Pancreas (tissue), 10 donors: ENCODE results near the gene NDRG2. TPM values are rescaled to one million over a fixed set of nuclear protein-coding genes. Genes with fewer than 3 reads are reported as not detected.

Experiments used
- ATAC-seq, 4 donors: fragments of 200-7000 bp; cut with Tn5 transposase; one replicate each; pipeline versions ENCODE4 v1.8.0 to v1.9.1; 2020; ENCODE audit warnings: mild to moderate bottlenecking in 4 of 4, moderate library complexity in 4 of 4
- DNase-seq, 6 donors: peaks; one replicate each; pipeline ENCODE4 v3.0.0-alpha.2; 2020
- FAIRE-seq: peaks from 2 replicates; lab custom pipeline; 2012; peaks lifted over from hg19 to GRCh38; lab: Jason Lieb, UNC
- H3K27ac ChIP-seq, 4 donors: fragments of 200-600 bp; sonication (generic); 1 replicate in 3 of 4; 2 replicates in 1 of 4; pipeline versions ENCODE4 v1.5.0 to v1.8.0; 2020
- H3K27me3 ChIP-seq, 4 donors: fragments of 200-600 bp; one replicate each; pipeline ENCODE4 v1.8.0; 2021
- H3K36me3 ChIP-seq, 3 donors: fragments of 200-600 bp; sonication (generic) in 1 of 3; one replicate each; pipeline versions ENCODE4 v1.5.0 to v1.8.0; 2020 to 2021
- H3K4me1 ChIP-seq, 3 donors: fragments of 200-600 bp; one replicate each; pipeline ENCODE4 v1.8.0; 2021
- H3K4me3 ChIP-seq, 4 donors: fragments of 200-600 bp; sonication (generic) in 2 of 4; one replicate each; pipeline versions ENCODE4 v1.5.0 to v1.8.0; 2020 to 2021
- H3K9me3 ChIP-seq, 4 donors: fragments of 200-600 bp; one replicate each; pipeline ENCODE4 v1.8.0; 2021
- CTCF ChIP-seq, 4 donors: fragments of 200-600 bp; sonication (generic) in 3 of 4; IDR thresholded peaks; one replicate each; pipeline versions ENCODE4 v1.5.0 to v1.8.0; 2021; ENCODE audit warnings: antibody characterized with exemption in 4 of 4
- WGBS, 2 donors: extraction: QIAGEN DNeasy Blood & Tissue Kit; methylation state at CpG; one replicate each; pipeline ENCODE4 v1.1.7; 2013; 5-methylcytosine and 5-hydroxymethylcytosine counted together
- intact Hi-C, 3 donors: fragments of 100-400 bp; cut with DNase I; formaldehyde crosslinking; loops; one replicate each; pipeline versions ENCODE4 v1.11.1 to v1.14.2; 2022
- polyA plus RNA-seq, 2 donors: library from polyadenylated mRNA; stranded (reverse); fragments of 200-250 nt; gene quantifications; one replicate each; pipeline ENCODE4 v1.2.3, GENCODE V29; 2013
- total RNA-seq, 6 donors: library from RNA; stranded (reverse); fragmentation: NEBNext Ultra II Directional in 4 of 6; extraction: Animal tissue kit (Norgen Biotek cat#: 25700) in 4 of 6; gene quantifications; one replicate each; pipeline versions ENCODE4 v1.2.1 to v1.2.4, GENCODE V29; 2021 to 2023
- donor health status: healthy with polysubstance abuse.
- donor health status: DM: no; HTN: no; CAD: no; lungs with moderate emphysema.
- donor health status: DM: no; HTN: no; CAD: no.
- donor health status: control.
- donor health status: control.
- donor health status: Bipolar disorder and iron deficiency.
- donor health status: DM: yes; HTN: yes; CAD: no.
- donor health status: DM: no; HTN: no; CAD: no.
- donor health status: DM: no; HTN: no; CAD: no.
- donor health status: DM: yes; HTN: yes; CAD: no.

NDRG2 gene
- total and polyA plus RNA-seq, 8 donors = 37.5 to 159 (median 59.6) TPM

DNA sequence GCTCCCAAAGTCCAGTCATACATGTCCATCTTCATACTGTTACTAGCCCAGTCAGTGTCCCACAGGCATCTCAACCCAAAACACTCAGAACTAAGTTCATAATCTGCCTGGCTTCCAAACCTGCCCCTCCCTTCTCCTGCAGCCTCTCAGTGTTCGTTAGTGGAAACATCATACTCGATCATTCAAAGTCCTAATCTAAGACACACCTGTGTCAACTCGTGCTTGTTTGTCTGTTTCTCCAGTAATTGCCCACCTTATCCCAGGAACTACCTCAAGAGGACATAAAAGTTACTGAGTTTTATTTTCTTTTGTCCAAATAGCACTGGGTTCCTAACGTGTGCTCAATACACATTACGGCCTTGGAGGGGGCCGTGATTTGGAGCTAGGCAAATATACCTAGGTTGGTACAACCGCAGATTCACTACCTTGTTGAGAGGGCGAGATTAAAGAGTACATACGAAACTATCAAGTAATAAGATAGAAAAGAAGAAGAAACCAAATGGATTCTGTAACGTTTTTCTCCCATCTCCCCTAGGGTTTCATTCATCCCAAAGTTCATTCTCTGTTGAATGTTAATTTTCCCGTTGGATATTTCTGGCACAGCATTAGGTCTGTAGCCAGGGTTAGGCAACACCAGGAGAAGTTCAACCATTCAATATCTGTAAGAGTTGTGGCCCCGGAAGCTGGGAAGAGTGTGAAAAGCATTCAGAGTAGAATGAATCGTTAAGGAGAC is 35.9 kb upstream of the NDRG2 start:
- no peak for DNase-seq
- Histone ChIP-seq H3K27me3 (no peaks in the 10 kb centered on the region), H3K27ac (peak overlapping the region in 1 of 4 donors; percentile 0), H3K9me3 (no peaks in the 10 kb centered on the region), H3K4me3 (no peak overlapping the region), H3K36me3 (no peaks in the 10 kb centered on the region), H3K4me1 (peaks cover 0 to 8% (median 7%) of the 10 kb centered on the region in 3 donors)
- ATAC-seq = peak in 3 of 4 donors; percentile 26 to 66 (median 30)
- intact Hi-C loops = no loop called here
- no peak for FAIRE-seq
- 25 to 31% methylated on average over 13 of the region's 13 CpGs for WGBS, 2 donors
- TF ChIP-seq CTCF (IDR thresholded peaks at IDR 0.05) = no peak

- no peak overlapping the region for H3K4me3 ChIP-seq
- H3K27me3 ChIP-seq = no peaks in the 10 kb centered on the region
- DNase-seq (no peak), ATAC-seq (no peak), FAIRE-seq (no peak)
- peaks cover 6 to 16% (median 15%) of the 10 kb centered on the region in 3 donors for H3K4me1 ChIP-seq
- H3K9me3 ChIP-seq = no peaks in the 10 kb centered on the region
- intact Hi-C loops = no loop called here
- WGBS, 2 donors = 78 to 80% methylated on average over 8 of the region's 8 CpGs
- H3K36me3 ChIP-seq = no peaks in the 10 kb centered on the region
- TF ChIP-seq CTCF (IDR thresholded peaks at IDR 0.05) = no peak
- H3K27ac ChIP-seq = no peak overlapping the region
These were observed 35.2 kb upstream of the NDRG2 start for GRCh38 chr14:21059842-21060613.

- H3K4me3 ChIP-seq = no peak overlapping the region
- no peak for TF ChIP-seq CTCF (IDR thresholded peaks at IDR 0.05)
- H3K36me3 ChIP-seq = no peaks in the 10 kb centered on the region
- H3K27me3 ChIP-seq = no peaks in the 10 kb centered on the region
- intact Hi-C loops = no loop called here
- no peak overlapping the region for H3K27ac ChIP-seq
- peaks cover 12 to 27% (median 24%) of the 10 kb centered on the region in 3 donors for H3K4me1 ChIP-seq
- H3K9me3 ChIP-seq = no peaks in the 10 kb centered on the region
- FAIRE-seq (no peak), DNase-seq (no peak), ATAC-seq (no peak)
- WGBS, 2 donors = 83 to 86% methylated on average over 5 of the region's 5 CpGs
These were observed 34.0 kb upstream of the NDRG2 start for GRCh38 chr14:21058903-21059302.

DNA sequence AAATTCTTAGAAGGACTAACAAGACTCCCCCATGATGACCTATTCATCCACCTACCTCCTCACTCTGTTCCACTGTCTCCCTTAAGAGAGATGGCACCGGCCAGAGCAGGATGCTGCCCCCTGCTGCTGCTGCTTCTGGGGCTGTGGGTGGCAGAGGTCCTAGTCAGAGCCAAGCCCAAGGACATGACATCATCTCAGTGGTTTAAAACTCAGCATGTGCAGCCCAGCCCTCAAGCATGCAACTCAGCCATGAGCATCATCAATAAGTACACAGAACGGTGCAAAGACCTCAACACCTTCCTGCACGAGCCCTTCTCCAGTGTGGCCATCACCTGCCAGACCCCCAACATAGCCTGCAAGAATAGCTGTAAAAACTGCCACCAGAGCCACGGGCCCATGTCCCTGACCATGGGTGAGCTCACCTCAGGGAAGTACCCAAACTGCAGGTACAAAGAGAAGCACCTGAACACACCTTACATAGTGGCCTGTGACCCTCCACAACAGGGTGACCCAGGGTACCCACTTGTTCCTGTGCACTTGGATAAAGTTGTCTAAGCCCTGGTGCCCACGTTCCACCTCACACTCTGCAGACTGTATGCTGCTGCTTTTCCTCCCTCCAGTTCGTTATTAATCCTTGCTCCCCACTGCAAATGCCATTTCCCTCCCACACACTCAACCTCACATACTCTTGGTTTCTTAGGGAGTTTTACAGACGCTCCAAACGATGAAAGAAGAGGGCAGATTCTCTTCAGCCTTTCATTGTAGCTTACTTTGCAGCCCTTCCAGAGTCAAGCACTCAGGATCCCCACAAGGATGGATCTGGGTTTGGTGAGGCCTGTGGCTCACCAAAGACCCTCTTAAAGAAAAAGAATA is 33.2 kb upstream of the NDRG2 start, which contains the start of gene RNASE8:
TSS of gene RNASE8 (plus strand) at position 20 of the 873 bp plus-strand sequence. CDS start at position 91, 71 bp downstream.
- WGBS, 2 donors = 71 to 81% methylated on average over 8 of the region's 8 CpGs
- DNase-seq (no peak), ATAC-seq (no peak), FAIRE-seq (no peak)
- Histone ChIP-seq H3K36me3 (no peaks in the 10 kb centered on the region), H3K9me3 (no peaks in the 10 kb centered on the region), H3K4me1 (peaks cover 12 to 34% (median 32%) of the 10 kb centered on the region in 3 donors), H3K27me3 (no peaks in the 10 kb centered on the region), H3K4me3 (no peak within 1 kb of the TSS), H3K27ac (peak within 1 kb of the TSS in 2 of 4 donors; percentile 54 to 60)
- no peak for TF ChIP-seq CTCF (IDR thresholded peaks at IDR 0.05)
- intact Hi-C loops = no loop called here
